ENCODE measurements around the gene KIF6. TPM values are rescaled to one million over a fixed set of nuclear protein-coding genes. Genes with fewer than 3 reads are reported as not detected.

KIF6 gene
- total and polyA plus RNA-seq, 4 donors: 2.0 to 4.8 (median 2.9) TPM

DNA sequence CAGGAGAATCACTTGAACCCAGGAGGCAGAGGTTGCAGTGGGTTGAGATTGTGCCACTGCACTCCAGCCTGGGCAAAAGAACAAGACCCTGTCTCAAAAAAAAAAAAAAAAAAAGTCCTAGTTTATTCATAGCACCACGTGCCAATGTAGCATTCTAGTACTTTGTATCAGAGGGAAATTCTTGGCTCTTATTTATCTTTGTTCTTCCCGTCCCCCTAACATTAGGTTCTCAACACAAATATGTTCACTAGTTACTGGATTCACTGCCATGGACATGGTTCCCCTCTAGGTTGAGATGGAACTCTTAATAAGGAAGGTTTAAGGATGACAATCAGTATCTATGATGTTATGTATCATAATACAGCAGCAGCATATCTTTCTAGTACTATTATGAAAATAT is 178.5 kb downstream of the KIF6 start:
- Histone ChIP-seq H3K36me3 (ENCODE audit: control insufficient read depth, insufficient read depth, low read length) (no peaks in the 10 kb centered on the region), H3K27me3 (ENCODE audit: control insufficient read depth, insufficient read depth, low read length) (no peaks in the 10 kb centered on the region), H3K4me3 (ENCODE audit: low read depth, low read length) (no peak overlapping the region), H3K4me1 (ENCODE audit: control insufficient read depth, insufficient read depth, low read length) (no peaks in the 10 kb centered on the region), H3K27ac (ENCODE audit: low read depth, low read length) (no peak overlapping the region), H3K9me3 (ENCODE audit: control insufficient read depth, insufficient read depth, low read length) (no peaks in the 10 kb centered on the region)
- WGBS (ENCODE audit: insufficient coverage): no CpG with 5 or more reads among the region's 2 CpGs
- no peak for DNase-seq (ENCODE audit: low read depth in 4 of 6, low spot score in 6 of 6)

DNA sequence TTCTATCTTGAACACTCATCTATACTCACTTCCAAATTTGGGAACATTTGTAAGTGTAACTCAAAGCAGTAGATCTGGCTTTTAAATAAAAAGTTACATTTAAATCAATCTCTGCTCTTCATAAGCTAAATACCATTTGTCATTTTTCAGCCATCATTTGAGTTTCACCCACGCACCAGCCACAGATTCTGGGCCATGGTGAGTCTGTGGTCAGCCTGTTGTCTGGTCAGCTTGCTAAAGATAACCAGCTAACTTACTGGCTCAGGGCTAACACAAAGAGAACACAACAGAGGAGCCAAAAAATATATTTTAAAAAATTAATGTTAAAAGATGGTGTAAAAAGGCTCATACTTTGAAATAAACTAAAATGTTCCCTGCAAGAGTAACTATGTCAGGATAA is 181.3 kb downstream of the KIF6 start:
- Histone ChIP-seq H3K27me3 (ENCODE audit: control insufficient read depth, insufficient read depth, low read length) (no peaks in the 10 kb centered on the region), H3K9me3 (ENCODE audit: control insufficient read depth, insufficient read depth, low read length) (no peaks in the 10 kb centered on the region), H3K4me3 (ENCODE audit: low read depth, low read length) (no peak overlapping the region), H3K27ac (ENCODE audit: low read depth, low read length) (no peak overlapping the region), H3K36me3 (ENCODE audit: control insufficient read depth, insufficient read depth, low read length) (no peaks in the 10 kb centered on the region), H3K4me1 (ENCODE audit: control insufficient read depth, insufficient read depth, low read length) (no peaks in the 10 kb centered on the region)
- DNase-seq (ENCODE audit: low read depth in 4 of 6, low spot score in 6 of 6): no peak
- WGBS (ENCODE audit: insufficient coverage): no CpG with 5 or more reads among the region's 1 CpG

DNA sequence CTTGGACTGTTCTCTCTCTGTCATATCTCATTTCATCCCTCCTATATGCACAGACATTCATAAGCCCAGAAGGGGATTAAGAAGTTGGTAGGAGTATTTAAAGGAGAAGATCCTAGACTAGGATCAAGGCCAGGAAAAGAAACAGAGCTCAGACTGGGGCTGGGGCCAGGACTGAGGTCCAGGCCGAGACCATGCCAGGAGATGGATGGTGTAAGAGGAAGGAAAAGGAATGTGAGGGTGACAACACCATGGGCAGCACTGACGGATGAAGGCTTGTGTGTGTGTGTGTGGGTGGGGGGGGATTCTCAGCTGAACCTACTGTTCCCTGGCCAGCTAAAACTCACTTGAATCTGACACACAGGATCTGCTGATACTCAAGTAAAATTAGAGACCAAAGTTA is 182.1 kb downstream of the KIF6 start:
- WGBS (ENCODE audit: insufficient coverage): 63% methylated on average over 1 of the region's 2 CpGs
- Histone ChIP-seq H3K9me3 (ENCODE audit: control insufficient read depth, insufficient read depth, low read length) (no peaks in the 10 kb centered on the region), H3K27me3 (ENCODE audit: control insufficient read depth, insufficient read depth, low read length) (no peaks in the 10 kb centered on the region), H3K36me3 (ENCODE audit: control insufficient read depth, insufficient read depth, low read length) (no peaks in the 10 kb centered on the region), H3K4me1 (ENCODE audit: control insufficient read depth, insufficient read depth, low read length) (no peaks in the 10 kb centered on the region), H3K4me3 (ENCODE audit: low read depth, low read length) (no peak overlapping the region), H3K27ac (ENCODE audit: low read depth, low read length) (no peak overlapping the region)
- peak in 1 of 6 donors; percentile 26 for DNase-seq (ENCODE audit: low read depth in 4 of 6, low spot score in 6 of 6)

DNA sequence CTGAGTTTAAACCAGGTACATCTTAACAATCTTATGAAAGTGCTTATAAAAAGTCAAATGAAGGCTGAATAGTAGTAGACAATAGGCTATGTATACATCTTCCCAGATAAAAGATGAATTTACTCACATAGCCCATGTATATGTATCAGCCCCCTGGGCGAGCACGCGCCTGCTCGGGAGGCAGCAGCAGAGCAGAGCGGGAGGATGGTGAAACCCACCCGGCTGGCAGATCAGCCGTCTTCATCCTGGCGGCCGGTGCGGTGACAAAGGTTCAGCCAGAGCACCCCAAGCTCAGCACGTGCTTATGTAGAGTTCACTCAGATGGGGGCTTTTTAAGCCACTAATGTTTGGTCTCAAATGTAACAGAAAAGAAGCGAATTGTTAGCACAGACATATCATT is 184.8 kb downstream of the KIF6 start:
- H3K27ac ChIP-seq (ENCODE audit: low read depth, low read length): no peak overlapping the region
- H3K4me1 ChIP-seq (ENCODE audit: control insufficient read depth, insufficient read depth, low read length): no peaks in the 10 kb centered on the region
- no peaks in the 10 kb centered on the region for H3K27me3 ChIP-seq (ENCODE audit: control insufficient read depth, insufficient read depth, low read length)
- H3K36me3 ChIP-seq (ENCODE audit: control insufficient read depth, insufficient read depth, low read length): no peaks in the 10 kb centered on the region
- H3K4me3 ChIP-seq (ENCODE audit: low read depth, low read length): no peak overlapping the region
- DNase-seq (ENCODE audit: low read depth in 4 of 6, low spot score in 6 of 6): no peak
- no peaks in the 10 kb centered on the region for H3K9me3 ChIP-seq (ENCODE audit: control insufficient read depth, insufficient read depth, low read length)
- 99% methylated on average over 8 of the region's 12 CpGs for WGBS (ENCODE audit: insufficient coverage)

DNA sequence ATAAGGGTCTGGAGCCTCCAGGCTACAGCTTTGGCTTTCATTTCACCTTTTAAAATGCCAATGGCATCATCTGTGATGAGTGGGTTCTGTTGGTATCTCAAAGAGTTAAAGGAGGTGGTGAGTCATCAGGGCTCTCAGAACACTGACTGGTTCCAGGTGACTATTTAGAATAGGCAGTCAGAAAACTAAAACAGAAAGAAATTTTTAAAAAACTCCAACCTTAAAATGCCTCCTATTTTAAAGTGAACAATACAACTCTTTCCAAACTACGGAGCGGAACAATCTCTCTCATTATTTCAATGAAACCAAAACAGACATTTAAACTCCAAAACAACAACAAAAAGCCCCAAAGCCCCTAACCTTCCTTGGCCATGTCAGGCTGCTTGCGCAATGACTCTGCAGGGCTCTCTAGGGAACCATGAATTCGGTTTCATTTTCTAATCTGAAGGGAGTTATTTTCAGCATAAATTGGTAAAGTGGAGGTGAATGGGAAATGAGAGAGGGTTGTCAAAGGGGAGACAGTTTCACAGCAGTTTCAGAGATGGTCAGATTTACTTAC is 194.9 kb downstream of the KIF6 start:
- Histone ChIP-seq H3K27me3 (ENCODE audit: control insufficient read depth, insufficient read depth, low read length) (no peaks in the 10 kb centered on the region), H3K27ac (ENCODE audit: low read depth, low read length) (no peak overlapping the region), H3K9me3 (ENCODE audit: control insufficient read depth, insufficient read depth, low read length) (no peaks in the 10 kb centered on the region), H3K4me3 (ENCODE audit: low read depth, low read length) (no peak overlapping the region), H3K36me3 (ENCODE audit: control insufficient read depth, insufficient read depth, low read length) (no peaks in the 10 kb centered on the region), H3K4me1 (ENCODE audit: control insufficient read depth, insufficient read depth, low read length) (peaks cover 2% of the 10 kb centered on the region)
- WGBS (ENCODE audit: insufficient coverage): 69% methylated on average over 2 of the region's 4 CpGs
- no peak for DNase-seq (ENCODE audit: low read depth in 4 of 6, low spot score in 6 of 6)

DNA sequence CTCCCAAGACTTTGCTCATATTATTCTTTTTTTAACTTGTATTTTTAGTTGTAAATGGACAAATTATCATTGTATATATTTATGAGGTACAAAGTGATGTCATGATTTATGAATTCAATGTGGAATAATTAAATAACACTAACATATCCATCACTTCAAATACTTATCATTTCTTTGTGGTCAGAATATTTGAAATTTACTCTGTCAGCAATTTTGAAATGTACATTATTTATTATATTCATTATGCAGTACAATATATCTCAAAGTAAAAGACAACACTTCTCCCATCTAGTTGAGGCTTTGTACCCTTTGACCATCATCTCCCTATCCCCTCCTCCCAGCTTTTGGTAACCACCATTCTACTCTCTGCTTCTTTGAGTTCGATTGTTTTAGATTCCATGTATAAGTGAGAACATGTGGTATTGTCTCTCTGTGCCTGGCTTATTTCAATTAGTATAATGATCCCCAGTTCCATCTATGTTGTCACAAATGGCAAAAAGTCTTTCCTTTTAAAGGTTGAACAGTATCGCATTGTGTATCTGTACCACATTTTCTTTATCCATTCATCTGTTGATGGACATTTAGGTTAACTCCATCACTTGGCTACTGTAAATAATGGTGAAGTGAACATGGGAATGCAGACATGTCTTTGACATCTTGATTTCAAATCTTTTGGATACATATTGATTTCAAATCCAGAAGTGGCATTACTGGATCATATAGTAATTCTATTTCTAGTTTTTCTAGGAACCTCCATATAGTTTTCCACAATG is 197.2 kb downstream of the KIF6 start:
- H3K27me3 ChIP-seq (ENCODE audit: control insufficient read depth, insufficient read depth, low read length): no peaks in the 10 kb centered on the region
- H3K27ac ChIP-seq (ENCODE audit: low read depth, low read length): no peak overlapping the region
- no peak for DNase-seq (ENCODE audit: low read depth in 4 of 6, low spot score in 6 of 6)
- H3K4me3 ChIP-seq (ENCODE audit: low read depth, low read length): no peak overlapping the region
- H3K36me3 ChIP-seq (ENCODE audit: control insufficient read depth, insufficient read depth, low read length): no peaks in the 10 kb centered on the region
- H3K9me3 ChIP-seq (ENCODE audit: control insufficient read depth, insufficient read depth, low read length): no peaks in the 10 kb centered on the region
- no CpG with 5 or more reads among the region's 2 CpGs for WGBS (ENCODE audit: insufficient coverage)
- H3K4me1 ChIP-seq (ENCODE audit: control insufficient read depth, insufficient read depth, low read length): peaks cover 2% of the 10 kb centered on the region

DNA sequence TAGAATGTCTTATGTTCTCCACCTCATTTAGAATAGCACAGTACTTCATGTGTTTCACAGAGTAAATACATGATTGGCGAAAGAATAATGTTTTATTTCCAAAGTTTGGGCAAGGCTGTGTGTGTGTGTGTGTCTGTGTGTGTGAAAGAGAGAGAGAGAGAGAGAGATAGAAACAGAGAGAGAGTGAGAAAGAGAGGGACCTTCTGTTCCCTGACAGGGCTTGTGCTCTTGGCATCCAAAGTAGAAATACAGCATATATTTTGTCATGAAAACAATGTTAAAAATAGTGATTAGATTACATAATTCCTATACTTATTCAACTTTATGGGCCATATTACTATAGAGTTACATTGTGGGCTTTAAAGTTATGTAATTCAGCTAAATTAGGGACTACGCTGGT is 201.2 kb downstream of the KIF6 start:
- H3K9me3 ChIP-seq (ENCODE audit: control insufficient read depth, insufficient read depth, low read length): no peaks in the 10 kb centered on the region
- H3K4me1 ChIP-seq (ENCODE audit: control insufficient read depth, insufficient read depth, low read length): no peaks in the 10 kb centered on the region
- 92% methylated on average over 2 of the region's 2 CpGs for WGBS (ENCODE audit: insufficient coverage)
- H3K36me3 ChIP-seq (ENCODE audit: control insufficient read depth, insufficient read depth, low read length): no peaks in the 10 kb centered on the region
- no peak overlapping the region for H3K27ac ChIP-seq (ENCODE audit: low read depth, low read length)
- H3K4me3 ChIP-seq (ENCODE audit: low read depth, low read length): no peak overlapping the region
- DNase-seq (ENCODE audit: low read depth in 4 of 6, low spot score in 6 of 6): peak in 1 of 6 donors; percentile 38
- no peaks in the 10 kb centered on the region for H3K27me3 ChIP-seq (ENCODE audit: control insufficient read depth, insufficient read depth, low read length)

DNA sequence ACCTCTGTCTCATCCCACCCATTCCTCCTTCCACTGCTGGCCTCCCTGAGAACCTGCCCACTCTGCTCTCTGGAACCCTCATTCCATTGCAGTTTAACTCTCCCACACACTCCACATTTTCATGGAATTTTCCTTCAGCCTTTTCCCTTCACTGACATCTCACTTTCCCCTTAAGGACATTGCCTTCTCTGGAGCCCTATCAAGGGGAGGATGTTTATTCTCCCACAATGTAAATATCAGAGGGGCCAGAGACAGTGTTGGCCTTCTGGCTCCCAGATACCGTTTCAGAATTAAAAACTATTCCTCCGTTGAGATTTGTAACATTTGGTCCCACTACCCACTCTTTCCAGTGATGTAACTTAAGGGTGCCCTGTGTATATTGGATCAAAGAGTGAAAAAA is 203.2 kb downstream of the KIF6 start:
- H3K9me3 ChIP-seq (ENCODE audit: control insufficient read depth, insufficient read depth, low read length): no peaks in the 10 kb centered on the region
- DNase-seq (ENCODE audit: low read depth in 4 of 6, low spot score in 6 of 6): no peak
- WGBS (ENCODE audit: insufficient coverage): no CpG with 5 or more reads among the region's 2 CpGs
- H3K4me1 ChIP-seq (ENCODE audit: control insufficient read depth, insufficient read depth, low read length): no peaks in the 10 kb centered on the region
- H3K36me3 ChIP-seq (ENCODE audit: control insufficient read depth, insufficient read depth, low read length): no peaks in the 10 kb centered on the region
- no peak overlapping the region for H3K27ac ChIP-seq (ENCODE audit: low read depth, low read length)
- no peaks in the 10 kb centered on the region for H3K27me3 ChIP-seq (ENCODE audit: control insufficient read depth, insufficient read depth, low read length)
- H3K4me3 ChIP-seq (ENCODE audit: low read depth, low read length): no peak overlapping the region

DNA sequence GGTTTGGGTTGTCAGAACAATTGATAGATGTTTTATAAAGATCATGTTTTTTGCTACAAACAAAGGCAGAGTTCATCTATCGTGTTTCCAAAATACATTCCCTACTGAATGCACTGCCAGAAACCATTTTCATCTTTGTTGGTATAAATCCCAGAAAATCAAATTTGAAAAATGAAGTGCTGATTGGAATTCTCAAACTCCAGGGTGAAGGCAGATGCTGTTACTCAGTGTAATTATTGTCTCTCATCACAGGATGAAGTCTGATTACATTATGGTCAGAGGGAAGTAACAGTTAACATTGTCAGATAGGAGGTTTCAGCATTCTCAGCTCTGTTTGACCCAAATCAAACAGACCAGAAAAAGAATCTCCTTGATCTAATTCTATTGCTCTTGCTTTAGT is 204.3 kb downstream of the KIF6 start:
- Histone ChIP-seq H3K27me3 (ENCODE audit: control insufficient read depth, insufficient read depth, low read length) (no peaks in the 10 kb centered on the region), H3K9me3 (ENCODE audit: control insufficient read depth, insufficient read depth, low read length) (no peaks in the 10 kb centered on the region), H3K4me1 (ENCODE audit: control insufficient read depth, insufficient read depth, low read length) (no peaks in the 10 kb centered on the region), H3K27ac (ENCODE audit: low read depth, low read length) (no peak overlapping the region), H3K36me3 (ENCODE audit: control insufficient read depth, insufficient read depth, low read length) (no peaks in the 10 kb centered on the region), H3K4me3 (ENCODE audit: low read depth, low read length) (no peak overlapping the region)
- DNase-seq (ENCODE audit: low read depth in 4 of 6, low spot score in 6 of 6): peak in 2 of 6 donors; percentile 11 to 26
- WGBS (ENCODE audit: insufficient coverage): no CpG with 5 or more reads among the region's 1 CpG

DNA sequence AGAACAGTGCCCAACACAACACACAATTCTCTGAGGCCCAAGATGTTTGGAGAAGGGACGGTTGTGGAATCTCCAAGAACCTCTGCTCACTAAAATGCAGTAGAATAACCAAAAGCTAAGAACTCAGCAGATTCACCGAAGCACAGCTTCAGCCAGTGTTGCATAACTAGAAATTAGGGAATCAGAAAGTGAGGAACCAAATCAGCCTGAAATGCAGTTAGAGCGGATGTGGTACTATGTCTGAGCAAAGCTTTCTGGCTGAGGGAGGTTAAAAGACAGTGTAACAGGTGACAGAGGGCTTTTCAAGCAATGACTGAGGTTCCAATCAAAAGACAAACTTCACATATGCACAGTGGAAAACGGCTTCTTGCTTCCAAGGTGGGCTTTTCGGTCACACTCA is 204.8 kb downstream of the KIF6 start:
- DNase-seq (ENCODE audit: low read depth in 4 of 6, low spot score in 6 of 6): peak in 1 of 6 donors; percentile 11
- WGBS (ENCODE audit: insufficient coverage): 92% methylated on average over 2 of the region's 5 CpGs
- H3K27ac ChIP-seq (ENCODE audit: low read depth, low read length): no peak overlapping the region

More for the DNA sequence above, 204.8 kb downstream of the KIF6 start:
- H3K9me3 ChIP-seq (ENCODE audit: control insufficient read depth, insufficient read depth, low read length): no peaks in the 10 kb centered on the region
- H3K27me3 ChIP-seq (ENCODE audit: control insufficient read depth, insufficient read depth, low read length): no peaks in the 10 kb centered on the region
- no peaks in the 10 kb centered on the region for H3K4me1 ChIP-seq (ENCODE audit: control insufficient read depth, insufficient read depth, low read length)
- no peaks in the 10 kb centered on the region for H3K36me3 ChIP-seq (ENCODE audit: control insufficient read depth, insufficient read depth, low read length)
- H3K4me3 ChIP-seq (ENCODE audit: low read depth, low read length): no peak overlapping the region
